CD14-positive monocyte (primary cell): Measurements from ENCODE around the gene SEMA3A. TPM values are rescaled to one million over a fixed set of nuclear protein-coding genes. Genes with fewer than 3 reads are reported as not detected.

Experiments
- DNase-seq, 3 donors: peaks; one replicate each; pipeline ENCODE4 v3.0.0-alpha.2; 2011 to 2022
- H2AFZ ChIP-seq: 2 replicates; pipeline ENCODE4 v1.6.0; 2012; ENCODE audit warnings: mild to moderate bottlenecking, low read depth, low read length, inconsistent platforms; ENCODE audit not compliant: insufficient read depth, poor library complexity, severe bottlenecking
- H3K27ac ChIP-seq, 2 donors: 1 replicate in 1 of 2; 2 replicates in 1 of 2; pipeline ENCODE4 v1.5.1; 2012 to 2013; ENCODE audit warnings: low read length in 2 of 2, control low read depth in 1 of 2, inconsistent platforms in 1 of 2, low read depth in 1 of 2, mild to moderate bottlenecking in 1 of 2
- H3K27me3 ChIP-seq, 2 donors: one replicate each; pipeline versions ENCODE4 v1.6.0 to v1.6.1; 2011 to 2013; ENCODE audit warnings: low read length in 2 of 2; ENCODE audit not compliant: control insufficient read depth in 2 of 2, insufficient read depth in 2 of 2
- H3K36me3 ChIP-seq, 2 donors: replicated peaks in 1 of 2; 1 replicate in 1 of 2; 2 replicates in 1 of 2; pipeline versions ENCODE4 v1.5.1 to v1.6.1; 2012 to 2013; ENCODE audit warnings: low read length in 2 of 2, control low read depth in 1 of 2, inconsistent platforms in 1 of 2, mild to moderate bottlenecking in 1 of 2; ENCODE audit not compliant: insufficient read depth in 2 of 2, control insufficient read depth in 1 of 2
- H3K4me1 ChIP-seq, 2 donors: 1 replicate in 1 of 2; 2 replicates in 1 of 2; pipeline versions ENCODE4 v1.5.1 to v1.6.1; 2012 to 2013; ENCODE audit warnings: low read length in 2 of 2, control low read depth in 1 of 2, inconsistent platforms in 1 of 2, mild to moderate bottlenecking in 1 of 2, moderate library complexity in 1 of 2; ENCODE audit not compliant: insufficient read depth in 2 of 2, control insufficient read depth in 1 of 2
- H3K4me2 ChIP-seq: replicated peaks from 2 replicates; pipeline ENCODE3; 2012; ENCODE audit warnings: low read length, moderate library complexity, mild to moderate bottlenecking; ENCODE audit not compliant: poor library complexity, severe bottlenecking; ENCODE audit errors: extremely low read depth
- H3K4me3 ChIP-seq, 3 experiments: fragments of 200-600 bp in 1 of 3; sonication (generic) in 1 of 3; replicated peaks in 1 of 3; 1 replicate in 2 of 3; 2 replicates in 1 of 3; pipeline ENCODE4 v1.5.1; 2011 to 2013; ENCODE audit warnings: low read length in 3 of 3, mild to moderate bottlenecking in 3 of 3, control low read depth in 2 of 3, low read depth in 2 of 3, inconsistent platforms in 1 of 3, moderate library complexity in 1 of 3
- H3K79me2 ChIP-seq: 2 replicates; pipeline ENCODE4 v1.6.0; 2012; ENCODE audit warnings: mild to moderate bottlenecking, control low read depth, inconsistent platforms, low read length, moderate library complexity; ENCODE audit not compliant: insufficient read depth
- H3K9ac ChIP-seq: 2 replicates; pipeline ENCODE4 v1.6.0; 2017; ENCODE audit warnings: low read length, mild to moderate bottlenecking; ENCODE audit not compliant: insufficient read depth, poor library complexity, severe bottlenecking
- H3K9me3 ChIP-seq, 2 donors: replicated peaks in 1 of 2; 1 replicate in 1 of 2; 2 replicates in 1 of 2; pipeline versions ENCODE4 v1.5.1 to v1.6.1; 2012 to 2013; ENCODE audit warnings: low read length in 2 of 2, control low read depth in 1 of 2; ENCODE audit not compliant: control insufficient read depth in 1 of 2, insufficient read depth in 1 of 2
- H4K20me1 ChIP-seq: 2 replicates; pipeline ENCODE4 v1.6.0; 2012; ENCODE audit warnings: mild to moderate bottlenecking, low read length, control low read depth, moderate library complexity; ENCODE audit not compliant: insufficient read depth
- H3K27ac Mint-ChIP-seq, 7 donors: one replicate each; pipeline ENCODE4 v1.8.0; 2020; ENCODE audit warnings: mild to moderate bottlenecking in 7 of 7, mixed read lengths in 7 of 7, moderate library complexity in 6 of 7, inconsistent platforms in 2 of 7
- H3K27me3 Mint-ChIP-seq, 3 donors: one replicate each; pipeline ENCODE4 v1.8.0; 2021 to 2022; ENCODE audit warnings: low read depth in 3 of 3, mild to moderate bottlenecking in 3 of 3, mixed read lengths in 3 of 3, moderate library complexity in 3 of 3, inconsistent platforms in 1 of 3
- H3K36me3 Mint-ChIP-seq, 2 donors: one replicate each; pipeline ENCODE4 v1.8.0; 2020; ENCODE audit warnings: mixed read lengths in 2 of 2, inconsistent platforms in 1 of 2, mild to moderate bottlenecking in 1 of 2
- H3K4me1 Mint-ChIP-seq: one replicate; pipeline ENCODE4 v1.8.0; 2020; ENCODE audit warnings: mild to moderate bottlenecking, mixed read lengths
- H3K4me3 Mint-ChIP-seq, 2 donors: one replicate each; pipeline ENCODE4 v1.8.0; 2020; ENCODE audit warnings: mild to moderate bottlenecking in 2 of 2, mixed read lengths in 2 of 2, moderate library complexity in 1 of 2
- H3K9me3 Mint-ChIP-seq, 7 donors: one replicate each; pipeline ENCODE4 v1.8.0; 2020 to 2022; ENCODE audit warnings: mixed read lengths in 7 of 7, mild to moderate bottlenecking in 6 of 7, moderate library complexity in 6 of 7, inconsistent platforms in 2 of 7
- CTCF ChIP-seq: fragments of 200-600 bp; IDR thresholded peaks from one replicate; pipeline ENCODE4 v1.8.0; 2022; ENCODE audit warnings: antibody characterized with exemption, mild to moderate bottlenecking
- WGBS: methylation state at CpG from one replicate; pipeline ENCODE4 v1.1.5; 2013; ENCODE audit warnings: missing lambda C conversion rate; ENCODE audit not compliant: insufficient coverage; 5-methylcytosine and 5-hydroxymethylcytosine counted together
- intact Hi-C, 2 donors: fragments of 100-400 bp; cut with micrococcal nuclease; formaldehyde crosslinking; loops; one replicate each; pipeline versions ENCODE4 v1.15.0 to v1.15.1; 2023
- polyA plus RNA-seq, 3 donors: library from polyadenylated mRNA; depleted of rRNA in 1 of 3; unstranded in 2 of 3; stranded (reverse) in 1 of 3; fragments of 300-500 nt in 2 of 3; fragments of >200 nt in 1 of 3; fragmentation: Illumina TruSeq in 2 of 3; gene quantifications; 1 replicate in 2 of 3; 2 replicates in 1 of 3; pipeline ENCODE4 v1.2.3, GENCODE V29; 2012 to 2021

SEMA3A gene
- polyA plus RNA-seq, 3 donors, result 0.03 TPM; not detected in 2

GRCh38 chr7:84117304-84117703 is 77.3 kb downstream of the SEMA3A start:
- H3K27ac Mint-ChIP-seq, result no peak overlapping the region

GRCh38 chr7:84113906-84114850 is 80.4 kb downstream of the SEMA3A start:
- Histone ChIP-seq H3K4me2 (no peak overlapping the region), H2AFZ (no peak overlapping the region), H4K20me1 (no peaks in the 10 kb centered on the region), H3K36me3 (no peaks in the 10 kb centered on the region), H3K27ac (no peak overlapping the region), H3K9ac (no peak overlapping the region), H3K9me3 (peaks cover 0 to 2% of the 10 kb centered on the region in 2 donors), H3K4me1 (no peaks in the 10 kb centered on the region), H3K4me3 (no peak overlapping the region), H3K79me2 (no peaks in the 10 kb centered on the region), H3K27me3 (no peaks in the 10 kb centered on the region)
- TF ChIP-seq CTCF, result no peak
- intact Hi-C loops, result no loop called here
- no peaks in the 10 kb centered on the region for H3K4me1 Mint-ChIP-seq
- H3K36me3 Mint-ChIP-seq, result no peaks in the 10 kb centered on the region
- H3K27ac Mint-ChIP-seq, result no peak overlapping the region
- no peak overlapping the region for H3K4me3 Mint-ChIP-seq
- H3K27me3 Mint-ChIP-seq, result peaks cover 0 to 2% (median 0%) of the 10 kb centered on the region in 3 donors
- DNase-seq, result no peak
- 100% methylated on average over 1 of the region's 9 CpGs for WGBS
- H3K9me3 Mint-ChIP-seq, result peaks cover 0 to 6% (median 0%) of the 10 kb centered on the region in 7 donors

More at GRCh38 chr7:84117304-84117703, 77.3 kb downstream of the SEMA3A start:
- Mint-ChIP-seq H3K36me3 (no peaks in the 10 kb centered on the region), H3K27me3 (peaks cover 0 to 2% (median 0%) of the 10 kb centered on the region in 3 donors), H3K4me3 (no peak overlapping the region), H3K9me3 (peaks cover 0 to 6% (median 0%) of the 10 kb centered on the region in 7 donors), H3K4me1 (no peaks in the 10 kb centered on the region)
- WGBS, result 100% methylated on average over 1 of the region's 6 CpGs
- H3K27me3 ChIP-seq, result no peaks in the 10 kb centered on the region
- no peaks in the 10 kb centered on the region for H3K4me1 ChIP-seq
- no peak overlapping the region for H3K27ac ChIP-seq
- peaks cover 0 to 2% of the 10 kb centered on the region in 2 donors for H3K9me3 ChIP-seq
- H3K36me3 ChIP-seq, result no peaks in the 10 kb centered on the region
- DNase-seq, result no peak
- H3K4me2 ChIP-seq, result no peak overlapping the region
- no peaks in the 10 kb centered on the region for H4K20me1 ChIP-seq
- H3K4me3 ChIP-seq, result no peak overlapping the region
- no peak for TF ChIP-seq CTCF
- H3K79me2 ChIP-seq, result no peaks in the 10 kb centered on the region
- H2AFZ ChIP-seq, result no peak overlapping the region
- intact Hi-C loops, result no loop called here
- no peak overlapping the region for H3K9ac ChIP-seq
